GM19328 (cell line): ENCODE results near the gene PRR16.

ENCODE experiments used
- ATAC-seq: cut with Tn5 transposase; IDR thresholded peaks from one replicate; pipeline ENCODE4 v1.9.1; 2021; ENCODE audit warnings: mild to moderate bottlenecking, moderate library complexity; ENCODE audit not compliant: unreplicated experiment

PRR16 gene

GRCh38 chr5:120461251-120461650 is 2.8 kb upstream of the PRR16 start:
- ATAC-seq, result no peak

- ATAC-seq, result no peak
Observed at GRCh38 chr5:120463006-120463680, 957 bp upstream of the PRR16 start.

- no peak for ATAC-seq
Observed at GRCh38 chr5:120464627-120465435, 731 bp downstream of the PRR16 start.

GRCh38 chr5:120465436-120465961 is 1.4 kb downstream of the PRR16 start:
- no peak for ATAC-seq

GRCh38 chr5:120466341-120467006 is 2.4 kb downstream of the PRR16 start:
- no peak for ATAC-seq

- ATAC-seq, result no peak
Observed at GRCh38 chr5:120471971-120472370, 7.9 kb downstream of the PRR16 start.

GRCh38 chr5:120472911-120473310 is 8.8 kb downstream of the PRR16 start:
- no peak for ATAC-seq

- ATAC-seq, result no peak
Observed at GRCh38 chr5:120473332-120473731, 9.2 kb downstream of the PRR16 start.

GRCh38 chr5:120476063-120476462 is 12.0 kb downstream of the PRR16 start:
- ATAC-seq, result no peak

- ATAC-seq, result no peak
Observed at GRCh38 chr5:120479066-120479465, 15.0 kb downstream of the PRR16 start.

- ATAC-seq, result no peak
Observed at GRCh38 chr5:120499876-120500563, 35.9 kb downstream of the PRR16 start.

- no peak for ATAC-seq
Observed at GRCh38 chr5:120502531-120502930, 38.4 kb downstream of the PRR16 start.

- no peak for ATAC-seq
Observed at GRCh38 chr5:120503341-120503740, 39.2 kb downstream of the PRR16 start.

- ATAC-seq, result no peak
Observed at GRCh38 chr5:120504057-120504456, 40.0 kb downstream of the PRR16 start.

GRCh38 chr5:120507197-120507596 is 43.1 kb downstream of the PRR16 start:
- no peak for ATAC-seq

GRCh38 chr5:120507800-120508463 is 43.8 kb downstream of the PRR16 start:
- no peak for ATAC-seq

GRCh38 chr5:120509053-120509452 is 45.0 kb downstream of the PRR16 start:
- ATAC-seq, result no peak

- no peak for ATAC-seq
Observed at GRCh38 chr5:120510098-120510637, 46.1 kb downstream of the PRR16 start.

GRCh38 chr5:120510994-120511686 is 47.0 kb downstream of the PRR16 start:
- no peak for ATAC-seq

GRCh38 chr5:120512068-120512467 is 48.0 kb downstream of the PRR16 start:
- no peak for ATAC-seq
